ENCODE measurements around the gene PRSS22.

DNA sequence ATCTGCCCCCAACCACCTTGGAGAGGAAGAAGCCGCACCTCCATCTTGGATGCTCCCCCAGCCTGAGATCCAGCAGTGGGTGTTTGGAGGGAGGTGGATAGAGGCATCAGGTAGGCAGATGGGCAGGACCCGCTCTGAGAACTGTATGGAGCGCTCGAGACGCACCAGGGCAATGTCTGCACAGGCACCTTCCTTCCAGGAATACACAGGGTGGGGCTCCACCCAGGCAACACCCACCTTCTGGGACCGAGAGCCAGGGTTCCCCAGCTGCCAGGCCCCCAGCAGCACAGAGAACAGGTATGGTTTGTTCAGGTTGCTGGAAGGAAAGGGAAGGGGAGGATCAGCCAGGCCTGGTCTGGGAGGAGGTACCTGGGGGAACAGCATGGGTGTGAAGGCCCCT is 2.4 kb downstream of the PRSS22 start:
- TF ChIP-seq, protein P1, sequence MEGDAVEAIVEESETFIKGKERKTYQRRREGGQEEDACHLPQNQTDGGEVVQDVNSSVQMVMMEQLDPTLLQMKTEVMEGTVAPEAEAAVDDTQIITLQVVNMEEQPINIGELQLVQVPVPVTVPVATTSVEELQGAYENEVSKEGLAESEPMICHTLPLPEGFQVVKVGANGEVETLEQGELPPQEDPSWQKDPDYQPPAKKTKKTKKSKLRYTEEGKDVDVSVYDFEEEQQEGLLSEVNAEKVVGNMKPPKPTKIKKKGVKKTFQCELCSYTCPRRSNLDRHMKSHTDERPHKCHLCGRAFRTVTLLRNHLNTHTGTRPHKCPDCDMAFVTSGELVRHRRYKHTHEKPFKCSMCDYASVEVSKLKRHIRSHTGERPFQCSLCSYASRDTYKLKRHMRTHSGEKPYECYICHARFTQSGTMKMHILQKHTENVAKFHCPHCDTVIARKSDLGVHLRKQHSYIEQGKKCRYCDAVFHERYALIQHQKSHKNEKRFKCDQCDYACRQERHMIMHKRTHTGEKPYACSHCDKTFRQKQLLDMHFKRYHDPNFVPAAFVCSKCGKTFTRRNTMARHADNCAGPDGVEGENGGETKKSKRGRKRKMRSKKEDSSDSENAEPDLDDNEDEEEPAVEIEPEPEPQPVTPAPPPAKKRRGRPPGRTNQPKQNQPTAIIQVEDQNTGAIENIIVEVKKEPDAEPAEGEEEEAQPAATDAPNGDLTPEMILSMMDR (IDR thresholded peaks at IDR 0.05): no peak
- TF ChIP-seq ZFX (IDR thresholded peaks at IDR 0.05; ENCODE audit: borderline replicate concordance): no peak

Data from 22Rv1 (cell line).